Prostate gland (tissue), 2 donors: Measurements from ENCODE around the gene KRTAP4-7. TPM values are rescaled to one million over a fixed set of nuclear protein-coding genes. Genes with fewer than 3 reads are reported as not detected.
"Not testable (repeated sequence)": the region's sequence is repeated elsewhere in the genome, so short reads cannot be mapped to it uniquely, and the experiment has no call there.

Source experiments
- DNase-seq: peaks from one replicate; pipeline ENCODE4 v3.0.0-alpha.2; 2019; ENCODE audit warnings: low spot score
- H3K27ac ChIP-seq, 2 donors: fragments of 200-600 bp; sonication (generic); 2 replicates each; pipeline ENCODE4 v1.5.1; 2017 to 2019
- H3K27me3 ChIP-seq: fragments of 200-600 bp; sonication (generic); replicated peaks from 2 replicates; pipeline ENCODE4 v1.5.1; 2019; ENCODE audit not compliant: insufficient read depth
- H3K36me3 ChIP-seq, 2 donors: fragments of 200-600 bp; sonication (generic); 1 replicate in 1 of 2; 2 replicates in 1 of 2; pipeline versions ENCODE4 v1.5.1 to v1.8.1; 2017 to 2019
- H3K4me1 ChIP-seq: fragments of 200-600 bp; sonication (generic); replicated peaks from 2 replicates; pipeline ENCODE4 v1.5.1; 2019
- H3K4me3 ChIP-seq, 2 donors: fragments of 200-600 bp; sonication (generic); 2 replicates each; pipeline ENCODE4 v1.5.1; 2017 to 2019
- H3K9me3 ChIP-seq: fragments of 200-600 bp; sonication (generic); 2 replicates; pipeline ENCODE4 v1.5.1; 2017
- POLR2A ChIP-seq: fragments of 450-650 bp; IDR thresholded peaks from one replicate; pipeline ENCODE4 v1.6.1; 2016; ENCODE audit warnings: antibody characterized with exemption, mild to moderate bottlenecking
- POLR2AphosphoS5 ChIP-seq: sonication (generic); formaldehyde crosslinking; IDR thresholded peaks from one replicate; pipeline ENCODE4 v1.6.1; 2017; ENCODE audit warnings: antibody characterized with exemption
- whole genome bisulfite sequencing: methylation state at CpG from one replicate; pipeline ENCODE4 v1.1.5; 2018; 5-methylcytosine and 5-hydroxymethylcytosine counted together
- intact Hi-C: fragments of 100-400 bp; cut with DNase I; formaldehyde crosslinking; loops from one replicate; pipeline ENCODE4 v1.14.2; 2022
- total RNA-seq, 2 donors: library from RNA; depleted of rRNA; stranded (reverse); fragments of >200 nt; gene quantifications; one replicate each; pipeline ENCODE4 v1.1.0, GENCODE V29; 2016
- TF ChIP-seq, protein P1 (sequence below), 4 experiments: fragments of 200-600 bp in 2 of 4; fragments of 450-650 bp in 2 of 4; sonication (generic) in 2 of 4; IDR thresholded peaks; 1 replicate in 3 of 4; 2 replicates in 1 of 4; pipeline ENCODE4 v1.5.1; 2016 to 2019; ENCODE audit warnings: antibody characterized with exemption in 4 of 4, mild to moderate bottlenecking in 2 of 4, moderate library complexity in 2 of 4

KRTAP4-7 gene
- total RNA-seq, 2 donors from 2014 or later, result not detected

- H3K27me3 ChIP-seq, result no peaks in the 10 kb centered on the region
- 84% methylated on average over 7 of the region's 7 CpGs for WGBS
- no peak for DNase-seq
- no peak overlapping the region for H3K27ac ChIP-seq
- no peaks in the 10 kb centered on the region for H3K9me3 ChIP-seq
- no peak overlapping the region for H3K4me3 ChIP-seq
- TF ChIP-seq, protein P1, sequence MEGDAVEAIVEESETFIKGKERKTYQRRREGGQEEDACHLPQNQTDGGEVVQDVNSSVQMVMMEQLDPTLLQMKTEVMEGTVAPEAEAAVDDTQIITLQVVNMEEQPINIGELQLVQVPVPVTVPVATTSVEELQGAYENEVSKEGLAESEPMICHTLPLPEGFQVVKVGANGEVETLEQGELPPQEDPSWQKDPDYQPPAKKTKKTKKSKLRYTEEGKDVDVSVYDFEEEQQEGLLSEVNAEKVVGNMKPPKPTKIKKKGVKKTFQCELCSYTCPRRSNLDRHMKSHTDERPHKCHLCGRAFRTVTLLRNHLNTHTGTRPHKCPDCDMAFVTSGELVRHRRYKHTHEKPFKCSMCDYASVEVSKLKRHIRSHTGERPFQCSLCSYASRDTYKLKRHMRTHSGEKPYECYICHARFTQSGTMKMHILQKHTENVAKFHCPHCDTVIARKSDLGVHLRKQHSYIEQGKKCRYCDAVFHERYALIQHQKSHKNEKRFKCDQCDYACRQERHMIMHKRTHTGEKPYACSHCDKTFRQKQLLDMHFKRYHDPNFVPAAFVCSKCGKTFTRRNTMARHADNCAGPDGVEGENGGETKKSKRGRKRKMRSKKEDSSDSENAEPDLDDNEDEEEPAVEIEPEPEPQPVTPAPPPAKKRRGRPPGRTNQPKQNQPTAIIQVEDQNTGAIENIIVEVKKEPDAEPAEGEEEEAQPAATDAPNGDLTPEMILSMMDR (IDR thresholded peaks at IDR 0.05), result no peak
- TF ChIP-seq POLR2A (no peak), POLR2AphosphoS5 (no peak)
- intact Hi-C loops, result no loop called here
- no peaks in the 10 kb centered on the region for H3K36me3 ChIP-seq
- no peaks in the 10 kb centered on the region for H3K4me1 ChIP-seq
Measured at GRCh38 chr17:41096055-41096454, 12.1 kb downstream of the KRTAP4-7 start.

DNA sequence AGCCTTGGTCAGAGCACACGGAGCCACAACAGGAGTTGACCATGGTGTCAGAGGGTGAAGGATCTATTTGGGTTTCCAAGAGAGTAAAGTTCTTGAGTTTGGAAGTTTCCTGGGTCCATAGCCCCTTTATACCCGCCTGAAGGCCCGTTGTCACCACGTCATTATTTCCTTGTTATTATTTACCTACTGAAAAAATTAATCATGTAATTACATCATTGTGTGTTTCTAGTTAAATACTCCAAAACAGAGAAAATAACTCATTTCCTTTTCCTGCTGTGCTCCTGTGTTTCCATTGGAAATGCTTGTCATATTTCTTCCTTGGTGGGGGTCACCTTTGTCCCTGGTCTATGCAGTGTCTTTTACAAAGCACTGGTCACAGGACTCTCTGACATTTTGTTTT lies 14.1 kb downstream of the KRTAP4-7 start, which contains the start of gene KRTAP4-8:
TSS of gene KRTAP4-8 (minus strand) at position 101 of the 400 bp plus-strand sequence. CDS start at position 43, 58 bp downstream.
- intact Hi-C loops, result no loop called here
- TF ChIP-seq POLR2AphosphoS5, result no peak
- TF ChIP-seq POLR2A, result no peak
- TF ChIP-seq, protein P1 (IDR thresholded peaks at IDR 0.05), result no peak
- H3K4me3 ChIP-seq, result no peak within 1 kb of the TSS
- no peak for DNase-seq
- no peaks in the 10 kb centered on the region for H3K4me1 ChIP-seq
- no peaks in the 10 kb centered on the region for H3K36me3 ChIP-seq
- no peaks in the 10 kb centered on the region for H3K9me3 ChIP-seq
- no peaks in the 10 kb centered on the region for H3K27me3 ChIP-seq
- WGBS, result 79% methylated on average over 4 of the region's 4 CpGs
- no peak within 1 kb of the TSS for H3K27ac ChIP-seq

DNA sequence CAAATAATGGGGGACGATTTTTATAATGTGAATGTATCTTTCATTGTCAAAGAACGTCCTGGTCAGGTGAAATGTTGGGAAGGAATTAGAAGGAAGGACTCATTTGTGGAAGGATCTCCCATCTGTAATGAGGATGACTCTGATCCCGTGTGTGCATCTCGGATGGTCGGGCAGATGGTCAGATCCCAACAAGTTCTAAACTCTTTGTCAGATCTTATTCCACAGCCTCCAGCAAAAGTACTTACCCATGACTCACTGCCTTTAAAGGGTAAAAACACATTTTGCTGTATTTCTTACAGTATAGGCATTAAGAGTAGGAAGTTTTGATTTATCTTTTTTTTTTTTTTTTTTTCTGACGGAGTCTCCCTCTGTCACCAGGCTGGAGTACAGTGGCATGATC lies 14.5 kb downstream of the KRTAP4-7 start:
- 81% methylated on average over 6 of the region's 6 CpGs for WGBS
- no peak for TF ChIP-seq POLR2AphosphoS5
- TF ChIP-seq, protein P1 (IDR thresholded peaks at IDR 0.05), result no peak
- TF ChIP-seq POLR2A, result no peak
- H3K36me3 ChIP-seq, result no peaks in the 10 kb centered on the region
- H3K9me3 ChIP-seq, result no peaks in the 10 kb centered on the region
- no peak overlapping the region for H3K27ac ChIP-seq
- DNase-seq, result no peak
- no peaks in the 10 kb centered on the region for H3K27me3 ChIP-seq
- no peak overlapping the region for H3K4me3 ChIP-seq
- H3K4me1 ChIP-seq, result no peaks in the 10 kb centered on the region
- intact Hi-C loops, result no loop called here

DNA sequence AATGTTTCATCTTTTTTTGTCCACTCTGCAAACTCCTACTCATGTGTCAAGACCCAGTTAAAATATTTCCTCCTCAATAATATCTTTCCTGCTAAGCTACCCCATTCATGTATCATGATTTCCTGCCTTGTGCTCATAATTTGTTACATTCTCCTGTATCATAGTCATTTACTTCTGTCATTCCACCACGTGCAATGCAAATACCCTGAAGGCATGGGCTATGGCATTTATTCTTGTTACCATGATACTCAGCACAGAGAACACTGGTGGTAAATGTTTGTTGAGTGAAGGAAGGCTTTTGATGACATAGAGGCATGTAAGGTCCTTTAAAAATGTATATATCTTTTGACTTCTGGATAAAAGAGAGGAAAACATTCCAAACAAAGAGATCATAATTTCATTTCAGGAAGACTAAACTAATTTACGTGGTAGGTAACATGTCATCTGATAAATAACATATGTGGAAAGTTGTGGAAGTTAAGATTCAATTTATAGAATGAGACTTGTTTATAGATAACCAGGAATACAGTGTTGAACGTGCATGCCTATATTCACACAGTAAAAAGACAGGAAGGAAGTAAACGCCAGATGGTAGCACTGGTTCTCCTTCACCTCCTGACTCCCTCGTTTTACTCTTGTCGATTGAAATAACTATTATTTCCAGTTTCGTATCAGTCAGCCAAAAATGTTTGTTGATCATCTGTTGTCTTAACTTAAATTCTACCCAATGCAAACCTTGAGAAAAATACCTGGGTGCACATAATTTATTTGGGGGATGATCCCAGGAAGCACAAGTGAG lies 15.9 kb downstream of the KRTAP4-7 start:
- H3K27me3 ChIP-seq, H3K27ac ChIP-seq, H3K4me3 ChIP-seq, H3K9me3 ChIP-seq, H3K4me1 ChIP-seq, DNase-seq, intact Hi-C loops, H3K36me3 ChIP-seq: not testable (repeated sequence)
- WGBS, result 64% methylated on average over 7 of the region's 7 CpGs

- H3K27me3 ChIP-seq, result no peaks in the 10 kb centered on the region
- no peak for TF ChIP-seq POLR2AphosphoS5
- no peak for TF ChIP-seq POLR2A
- TF ChIP-seq, protein P1 (IDR thresholded peaks at IDR 0.05), result no peak
- H3K4me1 ChIP-seq, result no peaks in the 10 kb centered on the region
Measured at GRCh38 chr17:41101586-41102259, 17.8 kb downstream of the KRTAP4-7 start, which contains the start of gene KRTAP4-16. Gene KRTAP4-16 (minus strand): TSS chr17:41102209. CDS start chr17:41102209, 0 bp downstream.

More at GRCh38 chr17:41101586-41102259, 17.8 kb downstream of the KRTAP4-7 start, which contains the start of gene KRTAP4-16:
- 61% methylated on average over 10 of the region's 10 CpGs for WGBS
- intact Hi-C loops, result no loop called here
- DNase-seq, result no peak
- H3K36me3 ChIP-seq, result no peaks in the 10 kb centered on the region
- no peak within 1 kb of the TSS for H3K4me3 ChIP-seq
- no peaks in the 10 kb centered on the region for H3K9me3 ChIP-seq
- H3K27ac ChIP-seq, result no peak within 1 kb of the TSS
